ENCODE results near the gene ZDHHC5.
A peak's percentile ranks its signal among the peaks of the same experiment; 100 is the strongest.

Gene ZDHHC5

GRCh38 chr11:57634311-57634710 lies 33.6 kb upstream of the ZDHHC5 start:
- H3K4me3 ChIP-seq (ENCODE audit: extremely low read depth, insufficient read depth, low read length, poor library complexity, severe bottlenecking), result no peak overlapping the region
- H3K9me3 ChIP-seq (ENCODE audit: control insufficient read depth, low read length), result no peaks in the 10 kb centered on the region
- peaks cover 8% of the 10 kb centered on the region for H3K4me1 ChIP-seq (ENCODE audit: control insufficient read depth, insufficient read depth, low read length, poor library complexity, severe bottlenecking)
- H3K27ac ChIP-seq (ENCODE audit: low read depth, low read length, severe bottlenecking), result no peak overlapping the region
- H3K36me3 ChIP-seq (ENCODE audit: control insufficient read depth, insufficient read depth, low read length), result no peaks in the 10 kb centered on the region

- Histone ChIP-seq H3K36me3 (ENCODE audit: control insufficient read depth, insufficient read depth, low read length) (peaks cover 1% of the 10 kb centered on the region), H3K4me1 (ENCODE audit: control insufficient read depth, insufficient read depth, low read length, poor library complexity, severe bottlenecking) (peaks cover 8% of the 10 kb centered on the region), H3K9me3 (ENCODE audit: control insufficient read depth, low read length) (no peaks in the 10 kb centered on the region), H3K4me3 (ENCODE audit: extremely low read depth, insufficient read depth, low read length, poor library complexity, severe bottlenecking) (no peak overlapping the region), H3K27ac (ENCODE audit: low read depth, low read length, severe bottlenecking) (no peak overlapping the region)
- WGBS, 2 experiments (ENCODE audit: insufficient coverage in 2 of 2), result 98 to 100% methylated on average over 2 to 8 of the region's 8 CpGs
These were observed 32.7 kb upstream of the ZDHHC5 start for GRCh38 chr11:57635246-57635645.

GRCh38 chr11:57637626-57638004 lies 30.3 kb upstream of the ZDHHC5 start:
- Histone ChIP-seq H3K9me3 (ENCODE audit: control insufficient read depth, low read length) (no peaks in the 10 kb centered on the region), H3K27ac (ENCODE audit: low read depth, low read length, severe bottlenecking) (peak overlapping the region; percentile 99), H3K36me3 (ENCODE audit: control insufficient read depth, insufficient read depth, low read length) (peaks cover 23% of the 10 kb centered on the region), H3K4me3 (ENCODE audit: extremely low read depth, insufficient read depth, low read length, poor library complexity, severe bottlenecking) (peak overlapping the region; percentile 100), H3K4me1 (ENCODE audit: control insufficient read depth, insufficient read depth, low read length, poor library complexity, severe bottlenecking) (peaks cover 28% of the 10 kb centered on the region)
- WGBS, 2 experiments (ENCODE audit: insufficient coverage in 2 of 2), result 19 to 38% methylated on average over 4 to 10 of the region's 18 CpGs

GRCh38 chr11:57638005-57638781 lies 29.7 kb upstream of the ZDHHC5 start:
- Histone ChIP-seq H3K9me3 (ENCODE audit: control insufficient read depth, low read length) (no peaks in the 10 kb centered on the region), H3K27ac (ENCODE audit: low read depth, low read length, severe bottlenecking) (peak overlapping the region; percentile 99), H3K36me3 (ENCODE audit: control insufficient read depth, insufficient read depth, low read length) (peaks cover 28% of the 10 kb centered on the region), H3K4me1 (ENCODE audit: control insufficient read depth, insufficient read depth, low read length, poor library complexity, severe bottlenecking) (peaks cover 33% of the 10 kb centered on the region), H3K4me3 (ENCODE audit: extremely low read depth, insufficient read depth, low read length, poor library complexity, severe bottlenecking) (peak overlapping the region; percentile 100)
- WGBS, 2 experiments (ENCODE audit: insufficient coverage in 2 of 2), result 0 to 1% methylated on average over 29 to 31 of the region's 47 CpGs

GRCh38 chr11:57638811-57639320 lies 29.0 kb upstream of the ZDHHC5 start:
- peak overlapping the region; percentile 99 for H3K27ac ChIP-seq (ENCODE audit: low read depth, low read length, severe bottlenecking)
- H3K4me1 ChIP-seq (ENCODE audit: control insufficient read depth, insufficient read depth, low read length, poor library complexity, severe bottlenecking), result peaks cover 40% of the 10 kb centered on the region
- peaks cover 35% of the 10 kb centered on the region for H3K36me3 ChIP-seq (ENCODE audit: control insufficient read depth, insufficient read depth, low read length)
- 0 to 2% methylated on average over 5 to 12 of the region's 19 CpGs for WGBS, 2 experiments (ENCODE audit: insufficient coverage in 2 of 2)
- H3K4me3 ChIP-seq (ENCODE audit: extremely low read depth, insufficient read depth, low read length, poor library complexity, severe bottlenecking), result peak overlapping the region; percentile 100
- H3K9me3 ChIP-seq (ENCODE audit: control insufficient read depth, low read length), result no peaks in the 10 kb centered on the region

- 0% methylated on average over 5 to 6 of the region's 15 CpGs for WGBS, 2 experiments (ENCODE audit: insufficient coverage in 2 of 2)
- Histone ChIP-seq H3K27ac (ENCODE audit: low read depth, low read length, severe bottlenecking) (peak overlapping the region; percentile 99), H3K36me3 (ENCODE audit: control insufficient read depth, insufficient read depth, low read length) (peaks cover 39% of the 10 kb centered on the region), H3K4me1 (ENCODE audit: control insufficient read depth, insufficient read depth, low read length, poor library complexity, severe bottlenecking) (peaks cover 43% of the 10 kb centered on the region), H3K4me3 (ENCODE audit: extremely low read depth, insufficient read depth, low read length, poor library complexity, severe bottlenecking) (peak overlapping the region; percentile 100), H3K9me3 (ENCODE audit: control insufficient read depth, low read length) (no peaks in the 10 kb centered on the region)
These were observed 28.4 kb upstream of the ZDHHC5 start for GRCh38 chr11:57639321-57640067.

GRCh38 chr11:57640068-57640800 lies 27.7 kb upstream of the ZDHHC5 start:
- H3K36me3 ChIP-seq (ENCODE audit: control insufficient read depth, insufficient read depth, low read length), result peaks cover 42% of the 10 kb centered on the region
- no peaks in the 10 kb centered on the region for H3K9me3 ChIP-seq (ENCODE audit: control insufficient read depth, low read length)
- H3K4me3 ChIP-seq (ENCODE audit: extremely low read depth, insufficient read depth, low read length, poor library complexity, severe bottlenecking), result peak overlapping the region; percentile 100
- H3K27ac ChIP-seq (ENCODE audit: low read depth, low read length, severe bottlenecking), result peak overlapping the region; percentile 99
- H3K4me1 ChIP-seq (ENCODE audit: control insufficient read depth, insufficient read depth, low read length, poor library complexity, severe bottlenecking), result peaks cover 48% of the 10 kb centered on the region
- 0 to 8% methylated on average over 4 to 7 of the region's 9 CpGs for WGBS, 2 experiments (ENCODE audit: insufficient coverage in 2 of 2)

GRCh38 chr11:57641011-57641807 lies 26.7 kb upstream of the ZDHHC5 start:
- 61 to 73% methylated on average over 4 to 6 of the region's 7 CpGs for WGBS, 2 experiments (ENCODE audit: insufficient coverage in 2 of 2)
- Histone ChIP-seq H3K9me3 (ENCODE audit: control insufficient read depth, low read length) (no peaks in the 10 kb centered on the region), H3K27ac (ENCODE audit: low read depth, low read length, severe bottlenecking) (no peak overlapping the region), H3K4me3 (ENCODE audit: extremely low read depth, insufficient read depth, low read length, poor library complexity, severe bottlenecking) (peak overlapping the region; percentile 100), H3K4me1 (ENCODE audit: control insufficient read depth, insufficient read depth, low read length, poor library complexity, severe bottlenecking) (peaks cover 57% of the 10 kb centered on the region), H3K36me3 (ENCODE audit: control insufficient read depth, insufficient read depth, low read length) (peaks cover 45% of the 10 kb centered on the region)

GRCh38 chr11:57643802-57644201 lies 24.1 kb upstream of the ZDHHC5 start:
- Histone ChIP-seq H3K27ac (ENCODE audit: low read depth, low read length, severe bottlenecking) (no peak overlapping the region), H3K4me3 (ENCODE audit: extremely low read depth, insufficient read depth, low read length, poor library complexity, severe bottlenecking) (no peak overlapping the region), H3K4me1 (ENCODE audit: control insufficient read depth, insufficient read depth, low read length, poor library complexity, severe bottlenecking) (peaks cover 71% of the 10 kb centered on the region), H3K36me3 (ENCODE audit: control insufficient read depth, insufficient read depth, low read length) (peaks cover 45% of the 10 kb centered on the region), H3K9me3 (ENCODE audit: control insufficient read depth, low read length) (no peaks in the 10 kb centered on the region)
- WGBS, 2 experiments (ENCODE audit: insufficient coverage in 2 of 2), result 81 to 83% methylated on average over 3 of the region's 3 CpGs

All from mesodermal cell (in vitro differentiated cells).